GM23338 (cell line): ENCODE results near the gene MAGEA9B. TPM values are rescaled to one million over a fixed set of nuclear protein-coding genes. Genes with fewer than 3 reads are reported as not detected.
"Not testable (repeated sequence)": the region's sequence is repeated elsewhere in the genome, so short reads cannot be mapped to it uniquely, and the experiment has no call there.

Source experiments
- ATAC-seq: fragments of 200-7000 bp; cut with Tn5 transposase; 3 replicates; pipeline ENCODE4 v1.9.1; 2020
- DNase-seq: peaks from one replicate; pipeline ENCODE4 v3.0.0-alpha.2; 2015; ENCODE audit warnings: low spot score
- H2AFZ ChIP-seq: fragments of 200-600 bp; sonication (generic); 2 replicates; pipeline ENCODE4 v1.8.0; 2016; ENCODE audit warnings: antibody characterized with exemption, mild to moderate bottlenecking, moderate library complexity
- H3F3A ChIP-seq: fragments of 200-600 bp; sonication (generic); replicated peaks from 2 replicates; pipeline ENCODE4 v1.8.0; 2017; ENCODE audit warnings: antibody characterized with exemption, mixed run types, low read depth
- H3K27ac ChIP-seq: fragments of 200-600 bp; sonication (generic); 2 replicates; pipeline ENCODE4 v1.6.1; 2016; ENCODE audit warnings: low read depth
- H3K27me3 ChIP-seq: fragments of 200-600 bp; sonication (generic); 2 replicates; pipeline ENCODE4 v1.8.0; 2016; ENCODE audit warnings: mild to moderate bottlenecking, mixed run types, moderate library complexity; ENCODE audit not compliant: insufficient read depth
- H3K36me3 ChIP-seq: fragments of 200-600 bp; sonication (generic); 2 replicates; pipeline ENCODE4 v1.8.0; 2016; ENCODE audit warnings: mild to moderate bottlenecking; ENCODE audit not compliant: insufficient read depth
- H3K4me1 ChIP-seq: fragments of 200-600 bp; sonication (generic); 2 replicates; pipeline ENCODE4 v1.8.0; 2016; ENCODE audit warnings: mild to moderate bottlenecking, moderate library complexity; ENCODE audit not compliant: insufficient read depth
- H3K4me2 ChIP-seq: fragments of 200-600 bp; sonication (generic); 2 replicates; pipeline ENCODE4 v1.7.1; 2017; ENCODE audit warnings: mixed run types
- H3K4me3 ChIP-seq: fragments of 200-600 bp; sonication (generic); 2 replicates; pipeline ENCODE4 v1.6.1; 2016; ENCODE audit warnings: mixed run types
- H3K79me2 ChIP-seq: fragments of 200-600 bp; sonication (generic); replicated peaks from 2 replicates; pipeline ENCODE4 v1.8.0; 2017; ENCODE audit warnings: mild to moderate bottlenecking; ENCODE audit not compliant: insufficient read depth
- H3K9me2 ChIP-seq: fragments of 200-600 bp; sonication (generic); 2 replicates; pipeline ENCODE4 v1.8.0; 2017; ENCODE audit not compliant: insufficient read depth
- H4K20me1 ChIP-seq: fragments of 200-600 bp; sonication (generic); replicated peaks from 2 replicates; pipeline ENCODE4 v1.8.0; 2017; ENCODE audit warnings: mild to moderate bottlenecking; ENCODE audit not compliant: insufficient read depth
- H3K27ac Mint-ChIP-seq: 2 replicates; pipeline ENCODE4 v1.8.0; 2020; ENCODE audit warnings: inconsistent platforms, mild to moderate bottlenecking, moderate library complexity, mixed read lengths
- H3K27me3 Mint-ChIP-seq: 3 replicates; pipeline ENCODE4 v1.8.0; 2022; ENCODE audit warnings: low read depth, mild to moderate bottlenecking, moderate library complexity, mixed read lengths, inconsistent platforms; ENCODE audit not compliant: insufficient read depth, poor library complexity
- H3K36me3 Mint-ChIP-seq: 3 replicates; pipeline ENCODE4 v1.8.0; 2021; ENCODE audit warnings: low read depth, mild to moderate bottlenecking, inconsistent platforms, moderate library complexity, mixed read lengths
- H3K4me1 Mint-ChIP-seq: 3 replicates; pipeline ENCODE4 v1.8.0; 2020; ENCODE audit warnings: mild to moderate bottlenecking, inconsistent platforms, mixed read lengths
- H3K4me3 Mint-ChIP-seq: 3 replicates; pipeline ENCODE4 v1.8.0; 2021; ENCODE audit warnings: moderate library complexity, mild to moderate bottlenecking, inconsistent platforms, mixed read lengths
- H3K9me3 Mint-ChIP-seq: 3 replicates; pipeline ENCODE4 v1.8.0; 2020; ENCODE audit warnings: moderate library complexity, mild to moderate bottlenecking, inconsistent platforms, mixed read lengths
- polyA plus RNA-seq: library from polyadenylated mRNA; unstranded; fragments of >200 nt; fragmentation: Nextera tagmentation; extraction: Ambion mirVana; gene quantifications from 2 replicates; pipeline ENCODE4 v1.2.1, GENCODE V29; 2016
- total RNA-seq: library from RNA; depleted of rRNA; stranded (reverse); fragments of >200 nt; shearing (Covaris generic); gene quantifications from 2 replicates; pipeline ENCODE4 v1.2.3, GENCODE V29; 2014
- TF ChIP-seq, protein P1 (sequence below): fragments of 250-450 bp; sonication (Bioruptor Pico); IDR thresholded peaks from 2 replicates; pipeline ENCODE4 v1.5.0; 2020; ENCODE audit warnings: mild to moderate bottlenecking, moderate library complexity
- TF ChIP-seq, protein P2 (sequence below), 2 experiments: fragments of 200-600 bp in 1 of 2; sonication (generic) in 1 of 2; conservative IDR thresholded peaks; 2 replicates each; pipeline versions ENCODE4 v1.5.1 to v1.6.1; 2016 to 2017; ENCODE audit warnings: antibody characterized with exemption in 2 of 2, low read depth in 2 of 2, mild to moderate bottlenecking in 2 of 2, moderate library complexity in 1 of 2

MAGEA9B gene
- total and polyA plus RNA-seq, 2 experiments from 2014 or later: 0.52 TPM; not detected in 1

DNA sequence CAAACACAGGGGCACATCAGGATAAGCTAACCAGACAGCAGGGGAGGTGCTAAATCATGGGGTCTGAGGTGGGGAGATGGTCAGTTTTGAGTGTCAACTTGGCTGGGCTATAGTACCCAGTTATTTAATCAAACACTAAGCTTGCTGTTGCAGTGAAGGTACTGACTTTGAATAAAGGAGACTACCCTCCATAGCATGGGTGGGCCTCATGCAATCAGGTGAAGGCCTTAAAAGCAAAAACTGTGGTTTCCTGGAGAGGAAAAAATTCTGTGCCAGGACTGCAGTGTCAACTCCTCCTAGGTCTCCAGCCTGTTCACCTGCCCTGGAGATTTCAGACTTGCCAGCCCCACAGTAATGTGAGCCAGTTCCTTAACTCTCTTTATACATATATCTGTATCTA is 20.4 kb upstream of the MAGEA9B start (continued):
- TF ChIP-seq, protein P1, sequence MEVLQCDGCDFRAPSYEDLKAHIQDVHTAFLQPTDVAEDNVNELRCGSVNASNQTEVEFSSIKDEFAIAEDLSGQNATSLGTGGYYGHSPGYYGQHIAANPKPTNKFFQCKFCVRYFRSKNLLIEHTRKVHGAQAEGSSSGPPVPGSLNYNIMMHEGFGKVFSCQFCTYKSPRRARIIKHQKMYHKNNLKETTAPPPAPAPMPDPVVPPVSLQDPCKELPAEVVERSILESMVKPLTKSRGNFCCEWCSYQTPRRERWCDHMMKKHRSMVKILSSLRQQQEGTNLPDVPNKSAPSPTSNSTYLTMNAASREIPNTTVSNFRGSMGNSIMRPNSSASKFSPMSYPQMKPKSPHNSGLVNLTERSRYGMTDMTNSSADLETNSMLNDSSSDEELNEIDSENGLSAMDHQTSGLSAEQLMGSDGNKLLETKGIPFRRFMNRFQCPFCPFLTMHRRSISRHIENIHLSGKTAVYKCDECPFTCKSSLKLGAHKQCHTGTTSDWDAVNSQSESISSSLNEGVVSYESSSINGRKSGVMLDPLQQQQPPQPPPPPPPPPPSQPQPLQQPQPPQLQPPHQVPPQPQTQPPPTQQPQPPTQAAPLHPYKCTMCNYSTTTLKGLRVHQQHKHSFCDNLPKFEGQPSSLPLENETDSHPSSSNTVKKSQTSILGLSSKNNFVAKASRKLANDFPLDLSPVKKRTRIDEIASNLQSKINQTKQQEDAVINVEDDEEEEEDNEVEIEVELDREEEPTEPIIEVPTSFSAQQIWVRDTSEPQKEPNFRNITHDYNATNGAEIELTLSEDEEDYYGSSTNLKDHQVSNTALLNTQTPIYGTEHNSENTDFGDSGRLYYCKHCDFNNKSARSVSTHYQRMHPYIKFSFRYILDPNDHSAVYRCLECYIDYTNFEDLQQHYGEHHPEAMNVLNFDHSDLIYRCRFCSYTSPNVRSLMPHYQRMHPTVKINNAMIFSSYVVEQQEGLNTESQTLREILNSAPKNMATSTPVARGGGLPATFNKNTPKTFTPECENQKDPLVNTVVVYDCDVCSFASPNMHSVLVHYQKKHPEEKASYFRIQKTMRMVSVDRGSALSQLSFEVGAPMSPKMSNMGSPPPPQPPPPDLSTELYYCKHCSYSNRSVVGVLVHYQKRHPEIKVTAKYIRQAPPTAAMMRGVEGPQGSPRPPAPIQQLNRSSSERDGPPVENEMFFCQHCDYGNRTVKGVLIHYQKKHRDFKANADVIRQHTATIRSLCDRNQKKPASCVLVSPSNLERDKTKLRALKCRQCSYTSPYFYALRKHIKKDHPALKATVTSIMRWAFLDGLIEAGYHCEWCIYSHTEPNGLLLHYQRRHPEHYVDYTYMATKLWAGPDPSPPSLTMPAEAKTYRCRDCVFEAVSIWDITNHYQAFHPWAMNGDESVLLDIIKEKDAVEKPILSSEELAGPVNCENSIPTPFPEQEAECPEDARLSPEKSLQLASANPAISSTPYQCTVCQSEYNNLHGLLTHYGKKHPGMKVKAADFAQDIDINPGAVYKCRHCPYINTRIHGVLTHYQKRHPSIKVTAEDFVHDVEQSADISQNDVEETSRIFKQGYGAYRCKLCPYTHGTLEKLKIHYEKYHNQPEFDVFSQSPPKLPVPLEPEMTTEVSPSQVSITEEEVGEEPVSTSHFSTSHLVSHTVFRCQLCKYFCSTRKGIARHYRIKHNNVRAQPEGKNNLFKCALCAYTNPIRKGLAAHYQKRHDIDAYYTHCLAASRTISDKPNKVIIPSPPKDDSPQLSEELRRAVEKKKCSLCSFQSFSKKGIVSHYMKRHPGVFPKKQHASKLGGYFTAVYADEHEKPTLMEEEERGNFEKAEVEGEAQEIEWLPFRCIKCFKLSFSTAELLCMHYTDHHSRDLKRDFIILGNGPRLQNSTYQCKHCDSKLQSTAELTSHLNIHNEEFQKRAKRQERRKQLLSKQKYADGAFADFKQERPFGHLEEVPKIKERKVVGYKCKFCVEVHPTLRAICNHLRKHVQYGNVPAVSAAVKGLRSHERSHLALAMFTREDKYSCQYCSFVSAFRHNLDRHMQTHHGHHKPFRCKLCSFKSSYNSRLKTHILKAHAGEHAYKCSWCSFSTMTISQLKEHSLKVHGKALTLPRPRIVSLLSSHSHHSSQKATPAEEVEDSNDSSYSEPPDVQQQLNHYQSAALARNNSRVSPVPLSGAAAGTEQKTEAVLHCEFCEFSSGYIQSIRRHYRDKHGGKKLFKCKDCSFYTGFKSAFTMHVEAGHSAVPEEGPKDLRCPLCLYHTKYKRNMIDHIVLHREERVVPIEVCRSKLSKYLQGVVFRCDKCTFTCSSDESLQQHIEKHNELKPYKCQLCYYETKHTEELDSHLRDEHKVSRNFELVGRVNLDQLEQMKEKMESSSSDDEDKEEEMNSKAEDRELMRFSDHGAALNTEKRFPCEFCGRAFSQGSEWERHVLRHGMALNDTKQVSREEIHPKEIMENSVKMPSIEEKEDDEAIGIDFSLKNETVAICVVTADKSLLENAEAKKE (CRISPR knock-in tag): no peak

DNA sequence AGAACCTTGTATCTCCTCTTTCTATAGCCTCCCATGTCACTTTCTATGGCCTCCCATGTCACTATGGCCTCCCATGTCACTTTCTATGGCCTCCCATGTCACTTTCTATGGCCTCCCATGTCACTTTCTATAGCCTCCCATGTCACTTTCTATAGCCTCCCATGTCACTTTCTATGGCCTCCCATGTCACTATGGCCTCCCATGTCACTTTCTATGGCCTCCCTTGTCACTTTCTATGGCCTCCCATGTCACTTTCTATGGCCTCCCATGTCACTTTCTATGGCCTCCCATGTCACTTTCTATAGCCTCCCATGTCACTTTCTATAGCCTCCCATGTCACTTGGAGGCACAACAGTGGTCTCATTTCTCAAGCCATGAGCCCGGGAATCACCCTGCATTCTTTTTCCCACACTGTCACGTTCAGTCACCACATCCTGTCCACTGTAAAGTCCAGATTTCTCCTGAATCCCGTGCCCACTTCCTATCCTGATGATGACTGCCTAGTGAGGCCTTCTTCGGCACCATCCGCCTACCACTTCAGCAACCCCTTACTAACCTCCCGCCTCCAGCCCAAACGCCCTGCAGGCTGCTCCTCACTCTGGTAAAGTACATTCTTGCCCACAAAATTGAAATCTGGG is 18.1 kb upstream of the MAGEA9B start:
- DNase-seq, H3K27me3 ChIP-seq, H3K9me2 ChIP-seq, H3F3A ChIP-seq, H3K79me2 ChIP-seq, H3K27me3 Mint-ChIP-seq, H3K36me3 ChIP-seq, H3K4me1 ChIP-seq, H3K27ac Mint-ChIP-seq, H3K9me3 Mint-ChIP-seq, H3K27ac ChIP-seq, ATAC-seq, H2AFZ ChIP-seq, H4K20me1 ChIP-seq, H3K4me1 Mint-ChIP-seq, H3K4me2 ChIP-seq, H3K4me3 ChIP-seq, H3K4me3 Mint-ChIP-seq, H3K36me3 Mint-ChIP-seq: not testable (repeated sequence)

DNA sequence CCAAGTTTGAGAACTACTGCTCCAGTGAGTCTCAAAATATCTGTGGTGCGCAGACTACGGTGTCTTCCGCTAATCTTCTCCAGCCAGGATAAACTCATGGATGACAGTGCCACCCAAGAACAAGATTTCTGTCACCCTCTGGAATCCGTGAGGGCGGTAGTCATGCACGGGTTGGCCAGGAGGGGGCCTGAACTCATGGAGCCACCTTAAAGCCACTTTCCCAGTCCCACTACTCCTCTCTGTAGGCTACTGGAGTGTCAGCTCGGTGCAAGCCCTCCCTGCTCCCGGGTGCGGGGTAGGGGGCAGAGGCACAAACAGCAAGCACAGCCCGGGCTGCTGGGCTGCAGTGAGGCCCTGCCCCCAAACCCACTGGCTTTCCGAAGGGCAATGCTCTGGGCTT is 11.3 kb upstream of the MAGEA9B start:
- TF ChIP-seq, protein P2, sequence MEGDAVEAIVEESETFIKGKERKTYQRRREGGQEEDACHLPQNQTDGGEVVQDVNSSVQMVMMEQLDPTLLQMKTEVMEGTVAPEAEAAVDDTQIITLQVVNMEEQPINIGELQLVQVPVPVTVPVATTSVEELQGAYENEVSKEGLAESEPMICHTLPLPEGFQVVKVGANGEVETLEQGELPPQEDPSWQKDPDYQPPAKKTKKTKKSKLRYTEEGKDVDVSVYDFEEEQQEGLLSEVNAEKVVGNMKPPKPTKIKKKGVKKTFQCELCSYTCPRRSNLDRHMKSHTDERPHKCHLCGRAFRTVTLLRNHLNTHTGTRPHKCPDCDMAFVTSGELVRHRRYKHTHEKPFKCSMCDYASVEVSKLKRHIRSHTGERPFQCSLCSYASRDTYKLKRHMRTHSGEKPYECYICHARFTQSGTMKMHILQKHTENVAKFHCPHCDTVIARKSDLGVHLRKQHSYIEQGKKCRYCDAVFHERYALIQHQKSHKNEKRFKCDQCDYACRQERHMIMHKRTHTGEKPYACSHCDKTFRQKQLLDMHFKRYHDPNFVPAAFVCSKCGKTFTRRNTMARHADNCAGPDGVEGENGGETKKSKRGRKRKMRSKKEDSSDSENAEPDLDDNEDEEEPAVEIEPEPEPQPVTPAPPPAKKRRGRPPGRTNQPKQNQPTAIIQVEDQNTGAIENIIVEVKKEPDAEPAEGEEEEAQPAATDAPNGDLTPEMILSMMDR (conservative IDR thresholded peaks at IDR 0.05; ENCODE audit: low read depth in 2 of 2): 0 out of 4 replicates have a peak, but pooled peaks have one; percentile 22 to 25
- not testable (repeated sequence) for H3K4me3 Mint-ChIP-seq, H3K27me3 ChIP-seq

DNA sequence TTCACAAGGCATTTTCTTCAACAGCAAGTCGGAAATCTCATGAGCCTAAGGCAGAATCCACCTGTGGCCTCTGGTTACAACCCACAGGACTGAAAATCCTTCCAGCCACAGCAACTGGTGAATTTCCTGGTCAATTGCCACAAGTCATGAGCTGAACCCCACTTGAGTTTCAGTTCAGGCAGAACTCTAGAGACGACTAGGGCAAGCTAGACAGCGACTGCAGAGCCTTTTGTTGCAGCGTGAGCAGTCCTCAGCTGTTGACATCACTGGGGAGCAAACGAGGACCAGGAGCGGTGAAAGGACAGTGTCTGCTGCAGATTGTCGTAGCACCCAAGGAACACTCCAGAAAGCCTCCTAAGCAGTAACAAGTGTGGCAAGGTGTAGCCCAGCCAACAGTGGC is 8.7 kb upstream of the MAGEA9B start:
- not testable (repeated sequence) for H3K4me3 Mint-ChIP-seq, H3K27ac ChIP-seq, H2AFZ ChIP-seq, H3K79me2 ChIP-seq, H3K27me3 Mint-ChIP-seq, H3K27me3 ChIP-seq, H3K27ac Mint-ChIP-seq, H3K4me3 ChIP-seq, DNase-seq, H3K36me3 ChIP-seq, H3K36me3 Mint-ChIP-seq, H3K4me2 ChIP-seq, H3K9me3 Mint-ChIP-seq, ATAC-seq, H3K4me1 ChIP-seq, H3F3A ChIP-seq, H3K4me1 Mint-ChIP-seq, H3K9me2 ChIP-seq, H4K20me1 ChIP-seq

More for the DNA sequence above, 11.3 kb upstream of the MAGEA9B start:
- H3K4me1 Mint-ChIP-seq, H4K20me1 ChIP-seq, H3K9me2 ChIP-seq, H2AFZ ChIP-seq, DNase-seq, H3K27ac Mint-ChIP-seq, H3K79me2 ChIP-seq, H3K4me3 ChIP-seq, H3K36me3 Mint-ChIP-seq, H3K36me3 ChIP-seq, H3K9me3 Mint-ChIP-seq, H3K4me1 ChIP-seq, H3K27me3 Mint-ChIP-seq, H3K27ac ChIP-seq, H3F3A ChIP-seq, H3K4me2 ChIP-seq: not testable (repeated sequence)
- peak; percentile 88 for ATAC-seq

DNA sequence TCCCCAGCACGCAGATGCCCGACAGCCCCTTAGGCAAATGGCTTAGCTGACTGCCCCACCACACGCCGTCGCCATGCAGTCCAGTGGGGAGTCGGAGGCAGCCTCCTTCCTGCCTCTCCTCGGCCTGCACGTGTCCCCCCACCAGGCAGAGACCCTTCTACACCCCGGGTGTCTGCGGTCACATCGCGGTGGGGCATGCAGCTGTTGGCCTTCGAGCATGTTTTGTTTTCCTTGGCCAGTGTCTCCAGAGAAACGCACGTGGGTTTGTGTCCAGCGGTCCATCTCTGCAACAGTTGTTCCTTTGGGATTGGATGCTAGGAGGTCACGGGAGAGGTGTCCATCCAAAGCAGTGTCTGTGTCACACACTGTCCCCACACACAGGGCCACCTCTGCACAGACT is 8.0 kb upstream of the MAGEA9B start, which contains the start of gene HSFX2:
TSS of gene HSFX2 (minus strand) at position 101 of the 400 bp plus-strand sequence. CDS start 614 bp downstream, outside the sequence.
- not testable (repeated sequence) for H3K79me2 ChIP-seq, H3K27ac ChIP-seq, H3K4me1 ChIP-seq, H3K27me3 Mint-ChIP-seq, H3K4me3 Mint-ChIP-seq, H3K27me3 ChIP-seq, H3K36me3 ChIP-seq, H3K36me3 Mint-ChIP-seq, H3K27ac Mint-ChIP-seq, H3K4me3 ChIP-seq, H3K4me2 ChIP-seq, H3K9me2 ChIP-seq, H3K9me3 Mint-ChIP-seq, H3F3A ChIP-seq, H4K20me1 ChIP-seq, ATAC-seq, H2AFZ ChIP-seq, DNase-seq, H3K4me1 Mint-ChIP-seq
